PFSK-1 (cell line): ENCODE results near the gene ECHS1.

Source experiments
- FOXP2 ChIP-seq: optimal IDR thresholded peaks from 2 replicates; pipeline ENCODE3; 2011; ENCODE audit warnings: borderline replicate concordance, control low read depth, inconsistent platforms; ENCODE audit not compliant: insufficient read depth; ENCODE audit errors: extremely low read length, extremely low read depth
- POLR2AphosphoS5 ChIP-seq: IDR thresholded peaks from 2 replicates; pipeline ENCODE4 v1.6.1; 2012; ENCODE audit warnings: low read depth, mild to moderate bottlenecking, control low read depth, low read length, moderate library complexity
- REST ChIP-seq, 2 experiments: IDR thresholded peaks; 2 replicates each; pipeline versions ENCODE4 v1.6.1 to v1.8.0; 2011 to 2012; ENCODE audit warnings: low read depth in 2 of 2, low read length in 2 of 2, control low read depth in 1 of 2, inconsistent platforms in 1 of 2, mild to moderate bottlenecking in 1 of 2, moderate library complexity in 1 of 2; ENCODE audit not compliant: insufficient read depth in 1 of 2
- SIN3A ChIP-seq: IDR thresholded peaks from 2 replicates; pipeline ENCODE4 v1.6.1; 2012; ENCODE audit warnings: mild to moderate bottlenecking, low read length, moderate library complexity, borderline replicate concordance; ENCODE audit not compliant: insufficient read depth
- TAF1 ChIP-seq: IDR thresholded peaks from 2 replicates; pipeline ENCODE4 v1.6.1; 2012; ENCODE audit warnings: low read length, control low read depth, borderline replicate concordance; ENCODE audit not compliant: insufficient read depth

- no peak for TF ChIP-seq POLR2AphosphoS5
- no peak for TF ChIP-seq REST (IDR thresholded peaks at IDR 0.05; ENCODE audit: insufficient read depth in 1 of 2, low read depth in 2 of 2, low read length in 2 of 2)
- TF ChIP-seq TAF1, result no peak
- no peak for TF ChIP-seq SIN3A
- TF ChIP-seq FOXP2, result no peak
These were observed 15.2 kb upstream of the ECHS1 start for GRCh38 chr10:133388236-133388972.
